Right lobe of liver (tissue), 4 donors: ENCODE data around the gene CNTN2.

Source experiments
- CTCF ChIP-seq, 4 donors: fragments of 200-600 bp in 3 of 4; fragments of 450-650 bp in 1 of 4; IDR thresholded peaks; one replicate each; pipeline versions ENCODE4 v1.5.1 to v1.8.0; 2016 to 2022; ENCODE audit warnings: antibody characterized with exemption in 4 of 4, mild to moderate bottlenecking in 2 of 4
- POLR2A ChIP-seq: fragments of 450-650 bp; IDR thresholded peaks from one replicate; pipeline ENCODE4 v1.6.1; 2017; ENCODE audit warnings: antibody characterized with exemption, mild to moderate bottlenecking
- donor health status: DM: no; HTN: no; CAD: no.
- donor health status: DM: no; HTN: no; CAD: no.
- donor health status: DM: no; HTN: yes; CAD: no.

DNA sequence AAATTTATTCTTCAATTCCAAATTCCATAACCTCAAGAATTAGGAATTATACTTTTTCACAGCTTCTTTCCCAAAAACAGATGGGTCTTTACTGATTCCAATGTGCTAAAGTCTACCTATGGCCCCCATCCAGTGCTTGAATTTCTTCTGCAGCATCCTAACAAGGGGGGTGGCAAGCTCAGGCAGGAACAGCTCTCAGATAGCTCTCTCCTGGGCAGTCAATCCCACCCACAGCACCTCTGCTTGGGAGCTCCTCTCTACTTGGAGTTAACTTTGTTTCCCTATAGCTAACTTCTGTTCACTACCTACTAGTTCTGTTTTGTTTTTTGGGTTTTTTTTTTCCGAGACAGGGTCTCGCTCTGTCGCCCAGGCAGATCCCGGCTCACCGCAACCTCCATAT, 66.7 kb downstream of the CNTN2 start:
- TF ChIP-seq CTCF (IDR thresholded peaks at IDR 0.05), result no peak
- no peak for TF ChIP-seq POLR2A
